DMS 273 treated with DMSO at 0.1 percent for 48 hours (cell line): ENCODE data around the gene CALCOCO1.

Experiments used
- DNase-seq: peaks from one replicate; lab custom pipeline; 2025; lab: John Stamatoyannopoulos, UW

Gene CALCOCO1

DNA sequence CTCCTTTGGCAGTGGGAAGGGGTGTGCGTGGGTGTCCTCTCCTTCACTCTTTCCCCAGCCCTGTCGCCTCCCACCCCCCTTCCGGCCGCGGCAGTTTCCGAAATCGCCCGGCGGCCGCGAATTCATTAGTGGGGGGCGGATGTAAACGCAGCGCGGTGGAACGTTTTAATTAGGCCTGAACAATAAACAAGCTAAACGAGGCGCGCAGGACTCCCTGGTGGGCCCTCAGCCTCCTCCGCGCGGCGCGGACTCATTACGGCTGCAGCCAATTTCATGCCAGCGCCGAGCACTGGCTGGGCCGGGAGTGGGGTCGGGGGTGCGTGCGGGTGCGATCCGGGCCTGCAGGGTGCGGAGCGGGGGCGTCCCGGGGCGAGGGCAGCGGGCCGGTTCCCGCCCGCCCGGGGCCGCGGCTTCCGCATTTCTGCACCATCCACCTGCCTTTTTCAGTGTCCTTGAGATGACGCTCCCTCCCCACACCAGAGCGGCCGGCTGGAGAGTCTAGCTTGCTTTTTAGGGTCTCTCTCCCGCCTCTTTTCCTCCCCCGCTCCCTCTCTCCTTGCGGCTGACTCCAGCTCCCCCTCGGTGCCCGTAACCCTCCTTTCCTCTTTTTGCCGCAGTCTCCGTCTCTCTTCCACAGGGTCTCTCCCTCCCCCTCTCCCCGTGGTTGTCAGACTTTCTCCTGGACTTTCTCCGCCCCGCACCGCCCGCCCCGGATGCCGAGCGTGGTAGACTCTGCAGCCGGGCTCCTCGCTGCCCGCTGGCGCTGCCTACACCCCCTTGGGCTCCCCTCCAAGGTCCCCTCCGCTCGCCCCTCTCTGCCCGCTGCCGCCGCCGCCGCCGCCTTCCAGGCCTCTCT lies 24.3 kb upstream of the CALCOCO1 start, which contains the start of gene CISTR:
Gene CISTR (minus strand): TSS at position 644 of the 856 bp plus-strand sequence.
- no peak for DNase-seq

- DNase-seq: no peak
Observed at GRCh38 chr12:53750812-53751335, 23.6 kb upstream of the CALCOCO1 start.

GRCh38 chr12:53749986-53750811 lies 22.9 kb upstream of the CALCOCO1 start:
- no peak for DNase-seq

- no peak for DNase-seq
Observed at GRCh38 chr12:53748072-53748840, 21.0 kb upstream of the CALCOCO1 start.

DNA sequence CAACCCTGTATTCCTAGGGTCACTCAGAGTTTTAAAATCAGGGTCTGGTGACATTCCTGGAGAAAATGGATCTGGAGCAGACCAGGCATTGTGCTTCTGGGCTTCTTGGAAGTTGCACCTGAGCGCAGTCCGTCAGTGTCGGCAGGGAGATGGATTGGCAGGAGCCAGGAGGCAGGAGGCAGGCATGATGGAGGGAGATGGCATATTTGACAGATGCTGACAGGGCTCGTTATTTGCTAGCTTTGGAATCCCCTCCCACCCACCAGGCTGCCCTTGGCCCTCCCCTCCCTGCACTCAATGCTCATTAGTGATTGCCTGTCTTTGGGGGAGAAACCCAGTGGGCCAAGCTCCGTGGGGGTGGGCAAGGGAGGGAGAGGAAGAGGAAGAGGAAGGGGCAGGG lies 19.8 kb upstream of the CALCOCO1 start:
- DNase-seq: no peak

DNA sequence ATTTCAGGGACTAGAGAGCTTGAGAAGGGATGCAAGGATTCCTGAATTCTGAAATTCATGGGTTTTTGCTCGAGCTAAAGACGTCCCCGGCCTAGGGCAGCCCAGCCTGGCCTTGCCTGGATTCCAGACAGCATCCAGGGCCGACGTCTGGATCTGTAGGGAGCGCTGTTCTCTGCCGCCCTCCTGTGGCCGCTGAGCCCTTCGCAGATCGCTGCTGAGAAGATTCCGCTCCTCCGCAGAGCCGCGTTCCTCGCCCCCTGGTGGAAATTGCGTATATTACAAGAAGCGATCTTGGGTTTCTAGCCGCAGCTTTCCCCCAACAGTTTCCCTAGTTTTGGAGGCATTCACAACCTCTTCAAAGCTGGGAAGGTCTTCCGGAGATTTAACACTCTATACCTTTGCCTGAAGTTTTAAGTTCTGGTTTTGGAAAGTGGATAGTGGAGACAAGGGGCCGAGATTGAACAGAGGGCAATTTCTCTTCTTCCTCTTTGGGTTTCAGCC lies 19.4 kb upstream of the CALCOCO1 start:
- DNase-seq: peak; percentile 20

- no peak for DNase-seq
Observed at GRCh38 chr12:53744751-53745150, 17.5 kb upstream of the CALCOCO1 start.

DNA sequence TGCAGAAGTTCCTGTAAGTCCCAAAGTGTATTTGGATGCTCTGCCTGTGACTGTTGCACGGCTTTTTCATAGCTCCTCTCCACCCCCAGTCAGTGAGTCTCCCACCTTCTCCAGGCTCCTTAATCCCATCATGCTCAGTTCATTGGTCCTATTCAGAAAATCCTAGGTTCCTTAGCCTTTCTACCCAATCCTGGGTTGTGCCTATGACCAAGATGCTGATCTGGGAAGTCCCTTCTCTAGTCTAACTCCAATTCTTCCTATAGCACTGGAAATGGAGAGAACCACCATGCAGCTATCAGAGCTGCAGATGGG lies 16.8 kb upstream of the CALCOCO1 start:
- no peak for DNase-seq

- no peak for DNase-seq
Observed at GRCh38 chr12:53743266-53744129, 16.2 kb upstream of the CALCOCO1 start.

DNA sequence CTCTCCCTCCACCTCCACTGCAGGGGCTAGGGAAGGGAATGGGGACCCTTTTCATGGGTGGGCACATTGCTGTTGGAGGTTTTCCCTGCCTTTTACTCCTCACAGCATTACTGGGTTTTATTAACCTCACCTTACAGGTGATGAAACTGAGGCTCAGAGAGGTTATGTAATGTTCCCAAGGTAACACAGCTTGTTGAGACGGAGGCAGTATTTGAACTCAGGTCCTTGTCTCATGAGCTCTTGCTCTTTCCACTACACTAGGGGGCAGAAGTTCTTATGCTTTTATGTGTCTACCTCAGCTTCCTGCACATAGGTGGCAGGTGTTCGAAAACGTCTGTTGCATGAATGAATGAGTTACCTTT lies 12.9 kb upstream of the CALCOCO1 start:
- no peak for DNase-seq

DNA sequence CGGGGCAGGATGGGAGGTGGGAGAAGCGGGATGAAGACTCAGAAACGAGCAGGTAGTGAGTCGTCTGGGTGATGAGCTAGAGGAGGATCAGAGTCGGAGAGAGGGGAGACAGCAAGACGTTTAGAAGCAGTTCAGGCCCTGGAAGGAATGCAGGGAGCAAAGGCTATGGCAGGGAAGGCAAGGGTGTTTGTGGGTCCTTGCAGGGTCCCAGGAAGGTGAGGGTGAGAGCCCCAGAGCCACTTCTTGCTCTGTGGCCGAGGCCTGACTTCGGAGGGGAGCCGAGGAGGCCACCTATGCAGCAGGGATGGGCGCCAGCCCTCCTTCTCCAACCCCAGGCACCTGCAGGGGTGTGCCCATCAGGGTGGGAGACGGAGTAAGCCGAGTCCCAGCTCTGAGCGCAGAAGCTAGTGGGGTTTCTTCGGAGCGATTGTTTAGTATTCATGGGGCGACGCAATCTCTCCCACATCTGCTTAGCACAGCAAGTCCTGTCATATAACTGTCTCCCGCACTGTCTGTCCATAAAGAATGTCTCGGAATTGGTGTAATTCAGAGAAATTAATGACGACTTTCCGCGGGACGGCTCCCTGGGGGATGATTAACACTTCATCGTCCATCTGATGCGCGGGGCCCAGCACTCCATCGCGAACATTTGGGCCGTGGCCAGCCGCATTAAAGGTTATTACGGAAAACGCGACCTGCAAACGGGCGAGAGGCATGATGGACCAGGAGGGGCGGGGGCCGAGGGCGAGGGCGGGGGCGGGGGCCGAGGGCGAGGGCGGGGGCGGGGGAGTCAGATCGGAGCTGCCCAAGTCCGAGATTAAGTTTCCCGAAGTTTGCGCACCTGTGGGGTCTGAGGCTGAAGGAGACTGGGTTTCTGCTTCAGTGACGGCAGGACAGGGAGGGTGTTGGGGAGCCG lies 12.2 kb upstream of the CALCOCO1 start:
- no peak for DNase-seq

GRCh38 chr12:53738406-53739213 lies 11.4 kb upstream of the CALCOCO1 start:
- DNase-seq: no peak

- no peak for DNase-seq
Observed at GRCh38 chr12:53737951-53738405, 10.7 kb upstream of the CALCOCO1 start.

- DNase-seq: no peak
Observed at GRCh38 chr12:53737093-53737808, 10.0 kb upstream of the CALCOCO1 start.

- DNase-seq: no peak
Observed at GRCh38 chr12:53736592-53736991, 9.3 kb upstream of the CALCOCO1 start.

- peak; percentile 39 for DNase-seq
Observed at GRCh38 chr12:53735556-53735955, 8.3 kb upstream of the CALCOCO1 start.

DNA sequence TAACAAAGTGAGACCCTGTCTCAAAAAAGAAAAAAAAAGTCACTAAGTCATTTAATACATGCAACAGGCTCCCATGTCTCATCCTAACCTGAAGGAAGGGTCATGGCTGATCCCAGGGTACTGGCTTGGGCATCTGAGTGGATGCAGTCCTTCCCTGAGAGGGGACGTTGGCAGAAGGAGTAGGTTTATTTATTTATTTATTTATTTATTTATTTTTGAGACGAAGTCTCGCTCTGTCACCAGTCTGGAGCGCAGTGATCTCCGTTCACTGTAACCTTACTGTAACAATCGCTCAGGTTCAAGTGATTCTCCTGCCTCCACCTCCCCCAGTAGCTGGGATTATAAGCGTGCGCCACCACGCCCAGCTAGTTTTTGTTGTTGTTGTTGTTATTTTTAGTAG lies 7.2 kb upstream of the CALCOCO1 start:
- no peak for DNase-seq

GRCh38 chr12:53733807-53734200 lies 6.6 kb upstream of the CALCOCO1 start:
- DNase-seq: no peak
